ENCODE measurements around the gene RNF113B.

DNA sequence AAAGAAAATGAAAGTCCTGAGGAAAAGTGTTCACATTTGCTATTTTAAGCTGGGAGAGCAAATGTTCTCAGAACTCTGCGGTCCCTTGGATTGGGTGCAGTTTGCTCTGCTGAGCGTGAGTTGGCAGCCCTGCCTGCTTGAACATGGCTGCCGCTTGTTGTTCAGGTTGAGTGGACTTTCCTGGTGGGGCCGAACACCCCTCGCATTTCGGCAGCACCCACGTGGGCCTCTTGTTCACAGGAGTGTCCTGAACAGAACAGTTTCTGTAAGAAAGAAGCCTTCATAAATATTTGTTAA, 10.8 kb upstream of the RNF113B start:
- TF ChIP-seq, protein P1, sequence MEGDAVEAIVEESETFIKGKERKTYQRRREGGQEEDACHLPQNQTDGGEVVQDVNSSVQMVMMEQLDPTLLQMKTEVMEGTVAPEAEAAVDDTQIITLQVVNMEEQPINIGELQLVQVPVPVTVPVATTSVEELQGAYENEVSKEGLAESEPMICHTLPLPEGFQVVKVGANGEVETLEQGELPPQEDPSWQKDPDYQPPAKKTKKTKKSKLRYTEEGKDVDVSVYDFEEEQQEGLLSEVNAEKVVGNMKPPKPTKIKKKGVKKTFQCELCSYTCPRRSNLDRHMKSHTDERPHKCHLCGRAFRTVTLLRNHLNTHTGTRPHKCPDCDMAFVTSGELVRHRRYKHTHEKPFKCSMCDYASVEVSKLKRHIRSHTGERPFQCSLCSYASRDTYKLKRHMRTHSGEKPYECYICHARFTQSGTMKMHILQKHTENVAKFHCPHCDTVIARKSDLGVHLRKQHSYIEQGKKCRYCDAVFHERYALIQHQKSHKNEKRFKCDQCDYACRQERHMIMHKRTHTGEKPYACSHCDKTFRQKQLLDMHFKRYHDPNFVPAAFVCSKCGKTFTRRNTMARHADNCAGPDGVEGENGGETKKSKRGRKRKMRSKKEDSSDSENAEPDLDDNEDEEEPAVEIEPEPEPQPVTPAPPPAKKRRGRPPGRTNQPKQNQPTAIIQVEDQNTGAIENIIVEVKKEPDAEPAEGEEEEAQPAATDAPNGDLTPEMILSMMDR (IDR thresholded peaks at IDR 0.05) = no peak
- TF ChIP-seq EZH2 (IDR thresholded peaks at IDR 0.05) = no peak
- no peak for TF ChIP-seq EZH2phosphoT487 (IDR thresholded peaks at IDR 0.05)
